SK-N-SH (cell line): ENCODE results near the gene TMEM259. TPM values are rescaled to one million over a fixed set of nuclear protein-coding genes. Genes with fewer than 3 reads are reported as not detected.
A peak's percentile ranks its signal among the peaks of the same experiment; 100 is the strongest.

Experiments used
- CTCF ChIA-PET: fragments of 300-600, 350-600 bp; formaldehyde crosslinking; extraction: SDS; loops from one replicate; lab custom pipeline; 2021; lab: Yijun Ruan, JAX
- POLR2A ChIA-PET: fragments of 350-600 bp; sonication (Branson Sonifier 250); formaldehyde crosslinking; extraction: SDS; loops from one replicate; lab custom pipeline; 2020; ENCODE audit warnings: antibody characterized with exemption, inconsistent platforms; lab: Yijun Ruan, JAX
- DNase-seq: peaks from one replicate; pipeline ENCODE4 v3.0.0; 2012
- H2AFZ ChIP-seq: fragments of 200-600 bp; sonication (generic); 2 replicates; pipeline ENCODE4 v1.8.1; 2016; ENCODE audit warnings: antibody characterized with exemption, mild to moderate bottlenecking, low read depth
- H3F3A ChIP-seq: fragments of 200-600 bp; sonication (generic); replicated peaks from 2 replicates; pipeline ENCODE3; 2016; ENCODE audit warnings: antibody characterized with exemption, mild to moderate bottlenecking; ENCODE audit not compliant: insufficient read depth
- H3K27ac ChIP-seq, 2 experiments: fragments of 200-500 bp in 1 of 2; fragments of 200-600 bp in 1 of 2; sonication (Bioruptor generic) in 1 of 2; sonication (generic), shearing (Covaris generic) in 1 of 2; 2 replicates each; pipeline versions ENCODE4 v1.5.1 to v1.6.1; 2014 to 2016; ENCODE audit warnings: low read depth in 2 of 2, inconsistent platforms in 1 of 2, low read length in 1 of 2, mild to moderate bottlenecking in 1 of 2, mixed read lengths in 1 of 2
- H3K27me3 ChIP-seq: fragments of 200-600 bp; sonication (generic), shearing (Covaris generic); 2 replicates; pipeline ENCODE4 v1.6.1; 2016; ENCODE audit warnings: mixed run types; ENCODE audit not compliant: insufficient read depth
- H3K36me3 ChIP-seq, 2 experiments: fragments of 200-500 bp in 1 of 2; fragments of 200-600 bp in 1 of 2; sonication (Bioruptor generic) in 1 of 2; sonication (generic) in 1 of 2; replicated peaks in 1 of 2; 2 replicates each; pipeline versions ENCODE3 to v1.5.1; 2014 to 2016; ENCODE audit warnings: low read length in 1 of 2, mild to moderate bottlenecking in 1 of 2; ENCODE audit not compliant: insufficient read depth in 2 of 2, control insufficient read depth in 1 of 2
- H3K4me1 ChIP-seq, 2 experiments: fragments of 200-500 bp in 1 of 2; fragments of 200-600 bp in 1 of 2; sonication (Bioruptor generic) in 1 of 2; sonication (generic), shearing (Covaris generic) in 1 of 2; 2 replicates each; pipeline versions ENCODE4 v1.5.1 to v1.6.1; 2014 to 2016; ENCODE audit warnings: low read depth in 1 of 2, low read length in 1 of 2, mixed run types in 1 of 2; ENCODE audit not compliant: insufficient read depth in 2 of 2, control insufficient read depth in 1 of 2
- H3K4me2 ChIP-seq: fragments of 200-600 bp; sonication (generic), shearing (Covaris generic); 2 replicates; pipeline ENCODE4 v1.6.1; 2017; ENCODE audit warnings: mixed run types
- H3K4me3 ChIP-seq, 2 experiments: fragments of 200-500 bp in 1 of 2; fragments of 200-600 bp in 1 of 2; sonication (Bioruptor generic) in 1 of 2; sonication (generic), shearing (Covaris generic) in 1 of 2; 2 replicates each; pipeline versions ENCODE4 v1.5.1 to v1.8.1; 2014 to 2016; ENCODE audit warnings: low read depth in 2 of 2, inconsistent platforms in 1 of 2, low read length in 1 of 2, mild to moderate bottlenecking in 1 of 2, mixed read lengths in 1 of 2, moderate library complexity in 1 of 2
- H3K79me2 ChIP-seq: fragments of 200-600 bp; sonication (generic); 2 replicates; pipeline ENCODE4 v1.8.1; 2017; ENCODE audit warnings: mild to moderate bottlenecking; ENCODE audit not compliant: insufficient read depth
- H3K9ac ChIP-seq: fragments of 200-600 bp; sonication (generic); 2 replicates; pipeline ENCODE4 v1.6.1; 2017; ENCODE audit warnings: mixed run types
- H3K9me2 ChIP-seq: fragments of 200-600 bp; sonication (generic); 2 replicates; pipeline ENCODE4 v1.6.1; 2017; ENCODE audit warnings: mixed run types
- H3K9me3 ChIP-seq: fragments of 200-600 bp; sonication (generic); 2 replicates; pipeline ENCODE4 v1.6.1; 2017; ENCODE audit warnings: mixed run types, mild to moderate bottlenecking, moderate library complexity
- H4K20me1 ChIP-seq: fragments of 200-600 bp; sonication (generic); 2 replicates; pipeline ENCODE4 v1.6.1; 2017; ENCODE audit warnings: mild to moderate bottlenecking, mixed run types; ENCODE audit not compliant: insufficient read depth
- EZH2phosphoT487 ChIP-seq: fragments of 200-600 bp; sonication (generic); IDR thresholded peaks from 2 replicates; pipeline ENCODE4 v1.6.1; 2017; ENCODE audit warnings: low read depth, mixed run types, mild to moderate bottlenecking, antibody characterized with exemption, moderate library complexity, borderline replicate concordance
- FOSL2 ChIP-seq: IDR thresholded peaks from 2 replicates; pipeline ENCODE4 v1.4.0; 2012; ENCODE audit warnings: low read depth, mild to moderate bottlenecking, moderate library complexity, borderline replicate concordance
- FOXM1 ChIP-seq: IDR thresholded peaks from 2 replicates; pipeline ENCODE4 v1.4.0; 2012; ENCODE audit warnings: low read depth, mild to moderate bottlenecking
- NFIC ChIP-seq: IDR thresholded peaks from 2 replicates; pipeline ENCODE4 v1.4.0; 2012; ENCODE audit warnings: borderline replicate concordance
- TEAD4 ChIP-seq: IDR thresholded peaks from 2 replicates; pipeline ENCODE4 v1.4.0; 2012; ENCODE audit warnings: mild to moderate bottlenecking, borderline replicate concordance; ENCODE audit not compliant: insufficient read depth
- YY1 ChIP-seq: IDR thresholded peaks from 2 replicates; pipeline ENCODE4 v1.4.0; 2012; ENCODE audit warnings: low read depth, mild to moderate bottlenecking
- WGBS: methylation state at CpG from one replicate; pipeline ENCODE4 v1.1.6; 2017; ENCODE audit warnings: low lambda C conversion rate; 5-methylcytosine and 5-hydroxymethylcytosine counted together
- polyA plus RNA-seq, 3 experiments: library from polyadenylated mRNA; depleted of rRNA; stranded (reverse); fragments of >200 nt; gene quantifications; 2 replicates each; pipeline ENCODE4 v1.2.3, GENCODE V29; 2012
- TF ChIP-seq, protein P1 (sequence below): fragments of 200-600 bp; sonication (generic); IDR thresholded peaks from 2 replicates; pipeline ENCODE4 v1.6.1; 2017; ENCODE audit warnings: antibody characterized with exemption, mild to moderate bottlenecking, moderate library complexity
- TF ChIP-seq, protein P2 (sequence below): fragments of 150-350 bp; IDR thresholded peaks from 2 replicates; pipeline ENCODE4 v1.6.1; 2016; ENCODE audit warnings: mild to moderate bottlenecking, low read depth, low read length

TMEM259 gene
- polyA plus RNA-seq, 1 of the 3 experiments (the other 2 are of a cell fraction), result 138 TPM

DNA sequence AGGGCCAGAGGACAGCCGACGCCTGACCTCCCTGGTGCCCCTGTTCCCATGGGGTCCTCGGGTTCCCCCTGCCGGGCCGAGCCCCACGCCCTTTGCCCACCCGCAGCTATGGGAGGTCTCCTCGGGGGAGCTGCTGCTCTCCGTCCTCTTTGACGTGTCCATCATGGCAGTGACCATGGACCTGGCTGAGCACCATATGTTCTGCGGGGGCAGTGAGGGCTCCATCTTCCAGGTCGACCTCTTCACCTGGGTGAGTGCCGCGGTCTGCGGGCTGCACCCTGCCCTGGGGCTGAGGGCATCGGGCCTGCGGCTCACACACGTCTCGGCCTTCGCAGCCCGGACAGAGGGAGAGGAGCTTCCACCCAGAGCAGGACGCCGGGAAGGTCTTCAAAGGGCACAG, 30.2 kb downstream of the TMEM259 start:
- H3K36me3 ChIP-seq, result peaks cover 3 to 50% of the 10 kb centered on the region in 2 experiments
- WGBS, result 100% methylated on average over 3 of the region's 23 CpGs
- no peak for DNase-seq
- no peaks in the 10 kb centered on the region; a peak in 1 of 4 replicates for H3K4me1 ChIP-seq
- no peaks in the 10 kb centered on the region for H3K9me2 ChIP-seq
- no peaks in the 10 kb centered on the region for H3F3A ChIP-seq
- no peak overlapping the region for H3K4me2 ChIP-seq
- H4K20me1 ChIP-seq, result 0 out of 2 replicates have a peak, but pooled peaks cover 6% of the 10 kb centered on the region
- H3K9me3 ChIP-seq, result no peaks in the 10 kb centered on the region
- H3K27me3 ChIP-seq, result no peaks in the 10 kb centered on the region
- H3K9ac ChIP-seq, result no peak overlapping the region
- ChIA-PET CTCF (no interaction called here), POLR2A (no interaction called here)
- H3K79me2 ChIP-seq, result no peaks in the 10 kb centered on the region; the same call in 1 of the 2 replicates
- no peak overlapping the region for H3K4me3 ChIP-seq
- TF ChIP-seq EZH2phosphoT487 (no peak), FOSL2 (no peak), FOXM1 (no peak)
- H2AFZ ChIP-seq, result no peak overlapping the region
- H3K27ac ChIP-seq, result no peak overlapping the region

DNA sequence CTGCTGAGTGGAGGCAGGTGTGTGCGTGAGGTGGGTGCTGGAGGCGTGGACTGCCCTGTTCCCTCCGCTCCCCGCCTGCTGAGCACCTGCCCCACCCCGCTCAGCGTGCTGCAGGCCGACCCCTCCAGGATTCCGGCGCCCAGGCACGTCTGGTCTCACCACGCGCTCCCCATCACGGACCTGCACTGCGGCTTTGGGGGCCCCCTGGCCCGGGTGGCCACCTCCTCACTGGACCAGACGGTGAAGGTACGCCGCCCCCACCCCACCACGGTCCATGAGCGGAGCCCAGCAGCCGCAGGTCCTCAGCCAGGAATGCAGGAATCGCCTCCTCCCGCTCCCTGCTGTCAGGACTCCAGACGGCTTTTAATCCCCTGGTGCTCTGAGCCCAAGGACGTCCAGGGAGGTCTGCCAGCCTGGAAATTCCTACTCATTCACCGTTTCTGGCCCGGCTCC, 30.8 kb downstream of the TMEM259 start:
- no peak for TF ChIP-seq TEAD4
- no peak overlapping the region for H3K27ac ChIP-seq
- 85% methylated on average over 16 of the region's 27 CpGs for WGBS
- H3K79me2 ChIP-seq, result peaks cover 2% of the 10 kb centered on the region; the same call in 1 of the 2 replicates
- no peak for DNase-seq
- no peaks in the 10 kb centered on the region; a peak in 1 of 4 replicates for H3K4me1 ChIP-seq
- CTCF ChIA-PET, result no interaction called here
- 0 out of 2 replicates have a peak, but pooled peaks cover 6% of the 10 kb centered on the region for H4K20me1 ChIP-seq
- H3F3A ChIP-seq, result no peaks in the 10 kb centered on the region
- POLR2A ChIA-PET, result no interaction called here
- H3K9me3 ChIP-seq, result no peaks in the 10 kb centered on the region
- H3K36me3 ChIP-seq, result peaks cover 3 to 50% of the 10 kb centered on the region in 2 experiments
- no peak overlapping the region for H3K4me3 ChIP-seq
- no peaks in the 10 kb centered on the region for H3K27me3 ChIP-seq
- no peak overlapping the region for H2AFZ ChIP-seq
- no peak overlapping the region for H3K9ac ChIP-seq
- no peaks in the 10 kb centered on the region for H3K9me2 ChIP-seq
- H3K4me2 ChIP-seq, result no peak overlapping the region

DNA sequence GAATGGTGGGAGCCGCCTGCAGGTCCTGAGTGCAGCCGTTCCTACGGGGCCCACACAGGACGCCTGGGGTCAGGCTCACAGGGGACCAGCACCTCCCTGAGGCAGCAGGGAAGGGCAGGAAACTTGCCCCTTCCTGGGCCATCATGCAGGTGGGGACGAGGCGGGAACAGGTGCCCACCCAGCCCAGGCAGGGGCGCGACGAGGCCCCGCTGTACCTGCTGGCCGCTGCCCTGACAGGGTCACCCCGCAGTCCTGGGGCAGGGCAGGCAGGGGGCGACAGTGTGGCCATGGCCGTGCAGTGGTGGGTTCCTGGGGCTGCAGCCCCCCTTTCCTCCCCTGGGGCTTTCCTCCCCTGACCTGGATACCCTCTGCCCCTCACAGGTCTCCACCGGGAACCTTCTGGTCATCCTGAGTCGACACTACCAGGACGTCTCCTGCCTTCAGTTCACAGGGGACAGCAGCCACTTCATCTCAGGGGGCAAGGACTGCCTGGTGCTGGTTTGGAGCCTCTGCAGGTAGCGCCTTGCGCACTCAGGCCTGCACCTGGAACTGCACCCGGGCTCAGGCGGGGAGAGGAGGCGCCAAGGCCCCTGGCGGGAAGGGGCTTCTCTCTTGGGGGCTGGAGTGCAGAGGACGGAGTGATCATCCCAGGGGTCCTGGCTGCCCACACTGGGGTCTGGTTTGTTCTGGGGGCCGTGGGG, 31.4 kb downstream of the TMEM259 start:
- Histone ChIP-seq H4K20me1 (0 out of 2 replicates have a peak, but pooled peaks cover 6% of the 10 kb centered on the region), H2AFZ (no peak overlapping the region), H3K27me3 (no peaks in the 10 kb centered on the region), H3K9me3 (no peaks in the 10 kb centered on the region), H3F3A (no peaks in the 10 kb centered on the region), H3K27ac (no peak overlapping the region), H3K36me3 (peaks cover 3 to 49% of the 10 kb centered on the region in 2 experiments), H3K4me2 (no peak overlapping the region), H3K4me1 (peaks cover 0 to 4% of the 10 kb centered on the region in 2 experiments; a peak in 2 of 4 replicates), H3K4me3 (no peak overlapping the region), H3K79me2 (peaks cover 8% of the 10 kb centered on the region; the same call in 1 of the 2 replicates), H3K9me2 (no peaks in the 10 kb centered on the region), H3K9ac (no peak overlapping the region)
- 97% methylated on average over 11 of the region's 25 CpGs for WGBS
- POLR2A ChIA-PET, result no interaction called here
- TF ChIP-seq NFIC (no peak), FOSL2 (no peak), YY1 (no peak)
- TF ChIP-seq, protein P1, sequence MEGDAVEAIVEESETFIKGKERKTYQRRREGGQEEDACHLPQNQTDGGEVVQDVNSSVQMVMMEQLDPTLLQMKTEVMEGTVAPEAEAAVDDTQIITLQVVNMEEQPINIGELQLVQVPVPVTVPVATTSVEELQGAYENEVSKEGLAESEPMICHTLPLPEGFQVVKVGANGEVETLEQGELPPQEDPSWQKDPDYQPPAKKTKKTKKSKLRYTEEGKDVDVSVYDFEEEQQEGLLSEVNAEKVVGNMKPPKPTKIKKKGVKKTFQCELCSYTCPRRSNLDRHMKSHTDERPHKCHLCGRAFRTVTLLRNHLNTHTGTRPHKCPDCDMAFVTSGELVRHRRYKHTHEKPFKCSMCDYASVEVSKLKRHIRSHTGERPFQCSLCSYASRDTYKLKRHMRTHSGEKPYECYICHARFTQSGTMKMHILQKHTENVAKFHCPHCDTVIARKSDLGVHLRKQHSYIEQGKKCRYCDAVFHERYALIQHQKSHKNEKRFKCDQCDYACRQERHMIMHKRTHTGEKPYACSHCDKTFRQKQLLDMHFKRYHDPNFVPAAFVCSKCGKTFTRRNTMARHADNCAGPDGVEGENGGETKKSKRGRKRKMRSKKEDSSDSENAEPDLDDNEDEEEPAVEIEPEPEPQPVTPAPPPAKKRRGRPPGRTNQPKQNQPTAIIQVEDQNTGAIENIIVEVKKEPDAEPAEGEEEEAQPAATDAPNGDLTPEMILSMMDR, result peak; percentile 34
- TF ChIP-seq, protein P2, sequence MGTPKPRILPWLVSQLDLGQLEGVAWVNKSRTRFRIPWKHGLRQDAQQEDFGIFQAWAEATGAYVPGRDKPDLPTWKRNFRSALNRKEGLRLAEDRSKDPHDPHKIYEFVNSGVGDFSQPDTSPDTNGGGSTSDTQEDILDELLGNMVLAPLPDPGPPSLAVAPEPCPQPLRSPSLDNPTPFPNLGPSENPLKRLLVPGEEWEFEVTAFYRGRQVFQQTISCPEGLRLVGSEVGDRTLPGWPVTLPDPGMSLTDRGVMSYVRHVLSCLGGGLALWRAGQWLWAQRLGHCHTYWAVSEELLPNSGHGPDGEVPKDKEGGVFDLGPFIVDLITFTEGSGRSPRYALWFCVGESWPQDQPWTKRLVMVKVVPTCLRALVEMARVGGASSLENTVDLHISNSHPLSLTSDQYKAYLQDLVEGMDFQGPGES, result no peak
- no peak for DNase-seq
- CTCF ChIA-PET, result interaction anchor here (1.3 kb wide), 1 partner anchor 12 kb away, joined by 4 read pairs; no protein-coding TSS in a partner anchor
